H9 (cell line): ENCODE results near the gene STK24. TPM values are rescaled to one million over a fixed set of nuclear protein-coding genes. Genes with fewer than 3 reads are reported as not detected.

Source experiments
- DNase-seq: peaks from one replicate; pipeline ENCODE4 v3.0.0-alpha.2; 2017
- H2AFZ ChIP-seq: one replicate; pipeline ENCODE4 v1.6.1; 2013; ENCODE audit warnings: mild to moderate bottlenecking, low read length, control low read depth, moderate library complexity
- H2AK5ac ChIP-seq: 2 replicates; pipeline ENCODE4 v1.6.1; 2013; ENCODE audit warnings: low read length, control low read depth, mixed read lengths; ENCODE audit not compliant: insufficient read length
- H2BK120ac ChIP-seq: one replicate; pipeline ENCODE4 v1.6.1; 2013; ENCODE audit warnings: low read depth, mild to moderate bottlenecking, low read length, control low read depth, inconsistent platforms; ENCODE audit not compliant: poor library complexity, severe bottlenecking
- H2BK12ac ChIP-seq: 2 replicates; pipeline ENCODE4 v1.6.1; 2013; ENCODE audit warnings: low read length, control low read depth, mixed read lengths, low read depth; ENCODE audit not compliant: insufficient read length
- H2BK15ac ChIP-seq: 2 replicates; pipeline ENCODE4 v1.6.1; 2013; ENCODE audit warnings: low read depth, low read length, control low read depth
- H2BK20ac ChIP-seq: one replicate; pipeline ENCODE4 v1.6.1; 2013; ENCODE audit warnings: low read depth, mild to moderate bottlenecking, low read length, control low read depth, inconsistent platforms; ENCODE audit not compliant: poor library complexity, severe bottlenecking
- H2BK5ac ChIP-seq: 2 replicates; pipeline ENCODE4 v1.6.1; 2013; ENCODE audit warnings: low read length, control low read depth, mixed read lengths; ENCODE audit not compliant: insufficient read length
- H3K14ac ChIP-seq: 2 replicates; pipeline ENCODE4 v1.6.1; 2013; ENCODE audit warnings: low read length, control low read depth; ENCODE audit not compliant: insufficient read depth
- H3K18ac ChIP-seq: 2 replicates; pipeline ENCODE4 v1.6.1; 2013; ENCODE audit warnings: low read depth, mild to moderate bottlenecking, mixed read lengths, low read length, control low read depth; ENCODE audit not compliant: insufficient read length
- H3K23ac ChIP-seq: 2 replicates; pipeline ENCODE4 v1.6.1; 2013; ENCODE audit warnings: low read length, control low read depth, mixed read lengths, low read depth; ENCODE audit not compliant: insufficient read length
- H3K23me2 ChIP-seq: 2 replicates; pipeline ENCODE4 v1.6.1; 2013; ENCODE audit warnings: low read depth, mild to moderate bottlenecking, mixed read lengths, low read length, control low read depth; ENCODE audit not compliant: insufficient read length, poor library complexity, severe bottlenecking
- H3K27ac ChIP-seq: 2 replicates; pipeline ENCODE4 v1.5.1; 2013; ENCODE audit warnings: low read length, control low read depth, mixed read lengths, low read depth; ENCODE audit not compliant: insufficient read length
- H3K27me3 ChIP-seq: 2 replicates; pipeline ENCODE4 v1.6.1; 2013; ENCODE audit warnings: low read length, control low read depth, inconsistent platforms; ENCODE audit not compliant: insufficient read depth
- H3K4ac ChIP-seq: 2 replicates; pipeline ENCODE4 v1.6.1; 2013; ENCODE audit warnings: low read depth, mild to moderate bottlenecking, control low read depth, inconsistent platforms, low read length, moderate library complexity
- H3K4me1 ChIP-seq: 2 replicates; pipeline ENCODE4 v1.6.1; 2013; ENCODE audit warnings: low read length, control low read depth, inconsistent platforms; ENCODE audit not compliant: insufficient read depth
- H3K4me2 ChIP-seq: 2 replicates; pipeline ENCODE4 v1.6.1; 2013; ENCODE audit warnings: low read length, control low read depth, mixed read lengths; ENCODE audit not compliant: insufficient read length, insufficient read depth
- H3K56ac ChIP-seq: 2 replicates; pipeline ENCODE4 v1.6.1; 2013; ENCODE audit warnings: low read depth, mild to moderate bottlenecking, mixed read lengths, low read length, control low read depth; ENCODE audit not compliant: insufficient read length
- H3K79me1 ChIP-seq: 2 replicates; pipeline ENCODE4 v1.6.1; 2013; ENCODE audit warnings: low read depth, mild to moderate bottlenecking, moderate library complexity, low read length, control low read depth, inconsistent platforms; ENCODE audit not compliant: insufficient read depth, poor library complexity, severe bottlenecking
- H3K79me2 ChIP-seq: 2 replicates; pipeline ENCODE4 v1.6.1; 2013; ENCODE audit warnings: low read length, control low read depth, inconsistent platforms; ENCODE audit not compliant: insufficient read depth
- H3K9ac ChIP-seq: 2 replicates; pipeline ENCODE4 v1.6.1; 2013; ENCODE audit warnings: low read length, control low read depth, mixed read lengths; ENCODE audit not compliant: insufficient read length; ENCODE audit errors: extremely low read depth
- H3K9me3 ChIP-seq: one replicate; pipeline ENCODE4 v1.6.1; 2013; ENCODE audit warnings: low read depth, low read length, inconsistent platforms; ENCODE audit not compliant: control insufficient read depth
- H3T11ph ChIP-seq: one replicate; pipeline ENCODE4 v1.6.1; 2013; ENCODE audit warnings: mild to moderate bottlenecking, low read length, control low read depth, inconsistent platforms
- H4K20me1 ChIP-seq: one replicate; pipeline ENCODE4 v1.6.1; 2013; ENCODE audit not compliant: control insufficient read depth, insufficient read length, insufficient read depth
- H4K5ac ChIP-seq: 2 replicates; pipeline ENCODE4 v1.6.1; 2013; ENCODE audit warnings: low read depth, mild to moderate bottlenecking, mixed read lengths, low read length, control low read depth; ENCODE audit not compliant: insufficient read length
- H4K8ac ChIP-seq: replicated peaks from 2 replicates; pipeline ENCODE4 v1.6.1; 2013; ENCODE audit warnings: low read length, control low read depth, mixed read lengths, low read depth; ENCODE audit not compliant: insufficient read length
- H4K91ac ChIP-seq: 2 replicates; pipeline ENCODE4 v1.6.1; 2013; ENCODE audit warnings: low read depth, mild to moderate bottlenecking, moderate library complexity, mixed read lengths, low read length, control low read depth; ENCODE audit not compliant: insufficient read length
- H3K27ac Mint-ChIP-seq, 3 experiments: 2 replicates in 2 of 3; 3 replicates in 1 of 3; pipeline ENCODE4 v1.8.0; 2020 to 2021; ENCODE audit warnings: mixed read lengths in 3 of 3, mild to moderate bottlenecking in 1 of 3, moderate library complexity in 1 of 3
- H3K27me3 Mint-ChIP-seq: 2 replicates; pipeline ENCODE4 v1.8.0; 2021; ENCODE audit warnings: low read depth, mild to moderate bottlenecking, moderate library complexity, mixed read lengths
- H3K36me3 Mint-ChIP-seq, 3 experiments: 2 replicates in 2 of 3; 3 replicates in 1 of 3; pipeline ENCODE4 v1.8.0; 2020 to 2021; ENCODE audit warnings: low read depth in 3 of 3, mixed read lengths in 3 of 3; ENCODE audit not compliant: insufficient read depth in 1 of 3
- H3K4me1 Mint-ChIP-seq, 2 experiments: 2 replicates each; pipeline ENCODE4 v1.8.0; 2020; ENCODE audit warnings: mixed read lengths in 2 of 2
- H3K4me3 Mint-ChIP-seq, 2 experiments: 2 replicates in 1 of 2; 3 replicates in 1 of 2; pipeline ENCODE4 v1.8.0; 2020 to 2021; ENCODE audit warnings: mild to moderate bottlenecking in 2 of 2, mixed read lengths in 2 of 2, moderate library complexity in 1 of 2
- H3K9me3 Mint-ChIP-seq, 2 experiments: 2 replicates in 1 of 2; 3 replicates in 1 of 2; pipeline ENCODE4 v1.8.0; 2020; ENCODE audit warnings: mild to moderate bottlenecking in 2 of 2, mixed read lengths in 2 of 2, moderate library complexity in 1 of 2
- WGBS: extraction: QIAGEN DNeasy Blood & Tissue Kit; methylation state at CpG from one replicate; pipeline ENCODE4 v1.1.7; 2013; ENCODE audit warnings: missing lambda C conversion rate, low lambda C conversion rate, mixed read lengths; ENCODE audit not compliant: insufficient read length; ENCODE audit errors: extremely low coverage; 5-methylcytosine and 5-hydroxymethylcytosine counted together
- total RNA-seq: library from RNA; stranded (reverse); gene quantifications from 2 replicates; pipeline ENCODE4 v1.2.1, GENCODE V29; 2021
- TF ChIP-seq, protein P1 (sequence below): fragments of 200-600 bp; sonication (generic); conservative IDR thresholded peaks from 3 replicates; pipeline ENCODE4 v1.8.0; 2021; ENCODE audit warnings: antibody characterized with exemption, mild to moderate bottlenecking

The STK24 gene
- total RNA-seq, 1 experiment from 2014 or later = 134 TPM

DNA sequence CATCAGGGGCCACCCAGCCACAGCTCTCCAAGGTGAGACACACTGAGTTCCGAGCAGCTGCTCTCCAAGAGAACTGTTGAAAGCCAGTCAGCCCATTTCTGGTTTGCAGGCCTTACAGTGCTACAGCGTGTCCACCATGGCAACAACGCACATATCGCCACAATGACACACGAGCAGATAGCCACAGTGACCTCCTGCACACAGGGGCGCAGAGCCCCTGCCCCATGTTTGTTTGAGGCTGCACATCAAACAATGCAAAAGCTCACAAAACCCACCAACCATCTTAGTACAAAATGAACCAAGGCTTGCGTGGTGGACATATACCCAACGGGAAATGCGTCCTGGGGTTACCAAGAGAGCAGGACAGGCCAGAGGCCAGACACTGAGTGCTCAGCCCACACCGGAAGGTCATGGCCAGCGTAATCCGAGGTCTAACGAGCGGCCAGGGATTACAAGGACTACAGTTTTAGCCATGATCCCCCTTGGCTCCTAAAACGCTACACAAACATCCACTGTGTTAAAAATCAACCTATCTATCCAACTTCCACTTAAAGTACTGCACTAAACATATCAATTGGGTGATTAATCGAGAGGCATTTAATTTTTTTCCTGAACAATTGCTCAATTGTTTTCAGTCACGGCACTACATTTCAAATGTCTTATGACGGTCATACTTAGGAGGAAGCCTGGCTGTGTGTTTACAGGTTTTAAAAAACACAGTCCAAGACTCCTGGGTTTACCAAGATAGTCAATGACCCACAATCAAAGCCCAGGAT, 56.0 kb downstream of the STK24 start:
- Mint-ChIP-seq H3K36me3 (peaks cover 11 to 19% (median 15%) of the 10 kb centered on the region in 3 experiments; a peak in 6 of 7 replicates), H3K9me3 (no peaks in the 10 kb centered on the region), H3K27ac (peak overlapping the region in 1 of 3 experiments; percentile 52; a peak in 3 of 7 replicates), H3K27me3 (no peaks in the 10 kb centered on the region), H3K4me3 (no peak overlapping the region), H3K4me1 (peaks cover 64 to 68% of the 10 kb centered on the region in 2 experiments)
- Histone ChIP-seq H3K9me3 (no peaks in the 10 kb centered on the region), H3K4me2 (no peak overlapping the region), H3K27ac (no peak overlapping the region), H3K27me3 (no peaks in the 10 kb centered on the region), H2BK20ac (no peak overlapping the region), H3K23me2 (no peaks in the 10 kb centered on the region), H2AFZ (no peak overlapping the region), H3K4ac (no peak overlapping the region), H2AK5ac (no peak overlapping the region), H3K4me1 (peaks cover 8% of the 10 kb centered on the region; the same call in 1 of the 2 replicates), H4K5ac (no peak overlapping the region), H3T11ph (no peak overlapping the region), H4K8ac (no peak overlapping the region), H2BK12ac (no peak overlapping the region), H3K18ac (no peak overlapping the region), H4K20me1 (no peaks in the 10 kb centered on the region), H2BK120ac (no peak overlapping the region), H3K79me2 (peaks cover 41% of the 10 kb centered on the region; the same call in 1 of the 2 replicates), H3K9ac (no peak overlapping the region), H3K79me1 (peaks cover 19% of the 10 kb centered on the region), H4K91ac (no peak overlapping the region), H3K23ac (no peak overlapping the region), H3K14ac (no peak overlapping the region), H2BK15ac (no peak overlapping the region), H3K56ac (no peak overlapping the region), H2BK5ac (no peak overlapping the region)
- DNase-seq = no peak
- TF ChIP-seq, protein P1, sequence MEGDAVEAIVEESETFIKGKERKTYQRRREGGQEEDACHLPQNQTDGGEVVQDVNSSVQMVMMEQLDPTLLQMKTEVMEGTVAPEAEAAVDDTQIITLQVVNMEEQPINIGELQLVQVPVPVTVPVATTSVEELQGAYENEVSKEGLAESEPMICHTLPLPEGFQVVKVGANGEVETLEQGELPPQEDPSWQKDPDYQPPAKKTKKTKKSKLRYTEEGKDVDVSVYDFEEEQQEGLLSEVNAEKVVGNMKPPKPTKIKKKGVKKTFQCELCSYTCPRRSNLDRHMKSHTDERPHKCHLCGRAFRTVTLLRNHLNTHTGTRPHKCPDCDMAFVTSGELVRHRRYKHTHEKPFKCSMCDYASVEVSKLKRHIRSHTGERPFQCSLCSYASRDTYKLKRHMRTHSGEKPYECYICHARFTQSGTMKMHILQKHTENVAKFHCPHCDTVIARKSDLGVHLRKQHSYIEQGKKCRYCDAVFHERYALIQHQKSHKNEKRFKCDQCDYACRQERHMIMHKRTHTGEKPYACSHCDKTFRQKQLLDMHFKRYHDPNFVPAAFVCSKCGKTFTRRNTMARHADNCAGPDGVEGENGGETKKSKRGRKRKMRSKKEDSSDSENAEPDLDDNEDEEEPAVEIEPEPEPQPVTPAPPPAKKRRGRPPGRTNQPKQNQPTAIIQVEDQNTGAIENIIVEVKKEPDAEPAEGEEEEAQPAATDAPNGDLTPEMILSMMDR = no peak
- no CpG with 5 or more reads among the region's 18 CpGs for whole genome bisulfite sequencing
